ENCODE data around the gene EDN3. TPM values are rescaled to one million over a fixed set of nuclear protein-coding genes. Genes with fewer than 3 reads are reported as not detected.

Gene EDN3, protein sequence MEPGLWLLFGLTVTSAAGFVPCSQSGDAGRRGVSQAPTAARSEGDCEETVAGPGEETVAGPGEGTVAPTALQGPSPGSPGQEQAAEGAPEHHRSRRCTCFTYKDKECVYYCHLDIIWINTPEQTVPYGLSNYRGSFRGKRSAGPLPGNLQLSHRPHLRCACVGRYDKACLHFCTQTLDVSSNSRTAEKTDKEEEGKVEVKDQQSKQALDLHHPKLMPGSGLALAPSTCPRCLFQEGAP
- total RNA-seq: 1 to 10 TPM; 4.7 to 9.9 TPM

DNA sequence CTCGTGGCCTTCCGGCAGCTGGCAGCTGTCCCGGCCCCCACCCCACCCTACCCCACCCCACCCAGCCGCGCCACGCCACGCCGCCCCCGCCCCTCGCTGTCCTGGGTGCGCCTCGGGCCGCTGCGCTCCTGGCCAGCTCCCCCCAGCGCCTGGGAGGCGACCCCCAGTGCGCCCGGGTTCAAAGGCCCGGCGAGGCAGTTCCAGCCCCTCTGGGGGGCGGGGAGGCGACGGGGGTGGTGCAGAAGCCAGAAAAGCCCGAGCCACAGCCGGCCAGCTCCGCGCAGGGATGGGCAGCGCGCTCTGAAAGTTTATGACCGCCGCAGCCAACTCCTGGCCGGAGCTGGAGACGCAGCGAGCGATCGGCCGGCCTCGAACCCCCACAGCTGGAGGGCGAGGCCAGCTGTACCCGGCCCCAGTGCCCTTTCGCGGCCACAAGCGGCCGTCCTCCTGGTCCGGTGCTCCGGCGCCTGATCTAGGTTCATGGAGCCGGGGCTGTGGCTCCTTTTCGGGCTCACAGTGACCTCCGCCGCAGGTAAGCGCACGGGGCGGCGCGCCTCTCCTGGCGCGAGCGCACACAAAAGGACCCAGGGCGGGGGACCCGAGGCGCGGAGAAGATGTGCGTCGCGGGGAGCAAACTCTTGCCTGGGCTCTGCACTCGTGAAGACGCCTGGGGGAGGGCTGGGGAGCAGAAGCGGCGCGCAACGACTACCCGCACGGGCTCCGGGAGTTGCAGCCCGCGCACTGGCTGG, at the start of gene EDN3:
Gene EDN3 (plus strand): TSS at position 279 of the 749 bp plus-strand sequence. CDS start 202 bp downstream, at position 481.
- Histone ChIP-seq H3K27ac (peak within 1 kb of the TSS in 2 of 4 donors; percentile 45 to 60), H3K4me1 (peaks cover 16% of the 10 kb centered on the region), H3K36me3 (replicated peaks in 1 of 2; ENCODE audit: insufficient read depth in 1 of 2, low read depth in 2 of 2) (no peaks in the 10 kb centered on the region), H3K9me3 (no peaks in the 10 kb centered on the region), H3K27me3 (no peaks in the 10 kb centered on the region), H3K4me3 (peak within 1 kb of the TSS in 1 of 2 donors; percentile 14)
- ATAC-seq (peak; percentile 28), DNase-seq (no peak)
- WGBS, 2 donors: 3% methylated on average over 22 to 56 of the region's 77 CpGs
- intact Hi-C loops (cut with DNase I): no loop called here
- no peak for TF ChIP-seq POLR2A (IDR thresholded peaks at IDR 0.05)
- TF ChIP-seq, protein P1, sequence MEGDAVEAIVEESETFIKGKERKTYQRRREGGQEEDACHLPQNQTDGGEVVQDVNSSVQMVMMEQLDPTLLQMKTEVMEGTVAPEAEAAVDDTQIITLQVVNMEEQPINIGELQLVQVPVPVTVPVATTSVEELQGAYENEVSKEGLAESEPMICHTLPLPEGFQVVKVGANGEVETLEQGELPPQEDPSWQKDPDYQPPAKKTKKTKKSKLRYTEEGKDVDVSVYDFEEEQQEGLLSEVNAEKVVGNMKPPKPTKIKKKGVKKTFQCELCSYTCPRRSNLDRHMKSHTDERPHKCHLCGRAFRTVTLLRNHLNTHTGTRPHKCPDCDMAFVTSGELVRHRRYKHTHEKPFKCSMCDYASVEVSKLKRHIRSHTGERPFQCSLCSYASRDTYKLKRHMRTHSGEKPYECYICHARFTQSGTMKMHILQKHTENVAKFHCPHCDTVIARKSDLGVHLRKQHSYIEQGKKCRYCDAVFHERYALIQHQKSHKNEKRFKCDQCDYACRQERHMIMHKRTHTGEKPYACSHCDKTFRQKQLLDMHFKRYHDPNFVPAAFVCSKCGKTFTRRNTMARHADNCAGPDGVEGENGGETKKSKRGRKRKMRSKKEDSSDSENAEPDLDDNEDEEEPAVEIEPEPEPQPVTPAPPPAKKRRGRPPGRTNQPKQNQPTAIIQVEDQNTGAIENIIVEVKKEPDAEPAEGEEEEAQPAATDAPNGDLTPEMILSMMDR (IDR thresholded peaks at IDR 0.05): no peak

DNA sequence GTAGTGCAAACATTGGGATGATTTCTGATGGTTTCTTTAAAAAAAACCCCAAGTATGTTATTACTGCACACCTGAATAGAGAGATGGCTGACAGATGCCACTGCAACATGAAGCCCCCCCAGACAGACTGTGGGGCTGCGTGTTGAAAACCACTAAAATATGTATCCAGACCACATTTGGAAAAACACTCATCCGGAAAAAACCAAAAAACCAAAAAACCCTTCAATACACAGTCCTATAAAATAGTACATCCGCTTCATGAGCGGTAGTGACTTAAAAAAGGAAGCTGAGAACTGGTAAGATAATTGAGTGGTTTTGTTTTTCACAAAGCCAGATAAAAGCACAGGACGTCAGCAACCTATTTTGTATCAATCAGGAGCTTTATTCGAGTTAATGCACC, 47.1 kb upstream of the EDN3 start:
- H3K9me3 ChIP-seq: no peaks in the 10 kb centered on the region
- DNase-seq: no peak
- H3K4me3 ChIP-seq: no peak overlapping the region
- H3K27me3 ChIP-seq: no peaks in the 10 kb centered on the region
- H3K4me1 ChIP-seq: no peaks in the 10 kb centered on the region
- H3K36me3 ChIP-seq (replicated peaks in 1 of 2; ENCODE audit: insufficient read depth in 1 of 2, low read depth in 2 of 2): no peaks in the 10 kb centered on the region
- H3K27ac ChIP-seq: no peak overlapping the region
- ATAC-seq: no peak
- 56 to 72% methylated on average over 6 of the region's 6 CpGs for WGBS, 2 donors
- intact Hi-C loops (cut with DNase I): no loop called here
- TF ChIP-seq, protein P1 (IDR thresholded peaks at IDR 0.05): no peak
- no peak for TF ChIP-seq POLR2A (IDR thresholded peaks at IDR 0.05)

DNA sequence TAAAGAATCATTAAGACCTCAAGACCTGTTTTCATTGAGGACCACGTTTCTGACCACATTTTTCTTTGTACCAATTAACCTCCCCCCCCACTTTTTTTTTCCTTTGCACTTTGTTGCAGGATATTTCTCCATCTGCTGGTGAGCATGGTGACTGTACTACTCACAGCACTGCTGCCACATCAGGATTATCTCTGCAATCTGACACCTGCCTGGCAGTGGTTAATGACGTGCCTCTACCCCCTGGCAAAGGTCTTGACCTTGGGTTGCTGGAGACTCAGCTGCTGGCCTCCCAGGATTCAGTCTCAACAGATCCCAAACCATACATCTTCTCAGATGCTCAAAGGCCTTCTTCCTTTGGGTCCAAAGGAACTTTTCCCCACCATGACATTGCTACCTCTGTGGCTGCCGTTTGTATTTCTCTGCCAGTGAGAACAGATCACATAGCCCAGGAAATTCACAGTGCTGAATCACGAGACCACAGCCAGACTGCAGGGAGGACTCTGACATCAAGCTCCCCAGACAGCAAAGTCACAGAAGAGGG, 46.6 kb upstream of the EDN3 start:
- ATAC-seq (no peak), DNase-seq (no peak)
- Histone ChIP-seq H3K9me3 (no peaks in the 10 kb centered on the region), H3K36me3 (replicated peaks in 1 of 2; ENCODE audit: insufficient read depth in 1 of 2, low read depth in 2 of 2) (no peaks in the 10 kb centered on the region), H3K27me3 (no peaks in the 10 kb centered on the region), H3K4me1 (no peaks in the 10 kb centered on the region), H3K4me3 (no peak overlapping the region), H3K27ac (no peak overlapping the region)
- intact Hi-C loops (cut with DNase I): no loop called here
- TF ChIP-seq POLR2A (IDR thresholded peaks at IDR 0.05): no peak
- TF ChIP-seq, protein P1 (IDR thresholded peaks at IDR 0.05): no peak
- WGBS, 2 donors: 11 to 23% methylated on average over 4 of the region's 4 CpGs

DNA sequence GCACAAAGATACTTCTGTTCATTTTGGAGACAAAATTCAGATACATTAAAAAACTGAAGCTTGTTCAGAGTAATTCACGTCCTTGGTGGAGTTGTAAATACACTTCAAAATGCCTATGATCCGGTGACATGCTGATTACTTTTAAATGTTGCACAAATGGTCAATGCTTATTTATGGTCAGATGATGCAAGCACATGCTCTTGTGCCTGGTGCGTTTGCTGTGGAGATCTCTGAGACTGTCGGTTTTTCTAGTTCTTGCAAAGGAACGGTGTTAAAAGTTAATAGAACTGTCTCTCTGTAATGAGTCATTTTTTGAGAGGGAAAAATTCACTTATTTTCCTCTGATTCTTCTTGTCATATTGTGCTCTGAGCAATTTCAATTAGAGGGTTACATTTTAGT, 45.2 kb upstream of the EDN3 start:
- Histone ChIP-seq H3K27me3 (no peaks in the 10 kb centered on the region), H3K27ac (no peak overlapping the region), H3K9me3 (no peaks in the 10 kb centered on the region), H3K36me3 (replicated peaks in 1 of 2; ENCODE audit: insufficient read depth in 1 of 2, low read depth in 2 of 2) (no peaks in the 10 kb centered on the region), H3K4me3 (no peak overlapping the region), H3K4me1 (no peaks in the 10 kb centered on the region)
- DNase-seq (no peak), ATAC-seq (no peak)
- TF ChIP-seq, protein P1 (IDR thresholded peaks at IDR 0.05): no peak
- TF ChIP-seq POLR2A (IDR thresholded peaks at IDR 0.05): no peak
- intact Hi-C loops (cut with DNase I): no loop called here
- WGBS, 2 donors: 54 to 59% methylated on average over 5 of the region's 5 CpGs
